ENCODE measurements around the gene PDE5A.

GRCh38 chr4:119525771-119526712 is 102.6 kb downstream of the PDE5A start:
- TF ChIP-seq CTCF (IDR thresholded peaks at IDR 0.05) (no peak), POLR2A (IDR thresholded peaks at IDR 0.05) (no peak)
